H9 (cell line): Measurements from ENCODE around the gene HMG20B. TPM values are rescaled to one million over a fixed set of nuclear protein-coding genes. Genes with fewer than 3 reads are reported as not detected.

ENCODE experiments used
- DNase-seq: peaks from one replicate; pipeline ENCODE4 v3.0.0-alpha.2; 2017
- H2AFZ ChIP-seq: one replicate; pipeline ENCODE4 v1.6.1; 2013; ENCODE audit warnings: mild to moderate bottlenecking, low read length, control low read depth, moderate library complexity
- H2AK5ac ChIP-seq: 2 replicates; pipeline ENCODE4 v1.6.1; 2013; ENCODE audit warnings: low read length, control low read depth, mixed read lengths; ENCODE audit not compliant: insufficient read length
- H2BK120ac ChIP-seq: one replicate; pipeline ENCODE4 v1.6.1; 2013; ENCODE audit warnings: low read depth, mild to moderate bottlenecking, low read length, control low read depth, inconsistent platforms; ENCODE audit not compliant: poor library complexity, severe bottlenecking
- H2BK12ac ChIP-seq: 2 replicates; pipeline ENCODE4 v1.6.1; 2013; ENCODE audit warnings: low read length, control low read depth, mixed read lengths, low read depth; ENCODE audit not compliant: insufficient read length
- H2BK15ac ChIP-seq: 2 replicates; pipeline ENCODE4 v1.6.1; 2013; ENCODE audit warnings: low read depth, low read length, control low read depth
- H2BK20ac ChIP-seq: one replicate; pipeline ENCODE4 v1.6.1; 2013; ENCODE audit warnings: low read depth, mild to moderate bottlenecking, low read length, control low read depth, inconsistent platforms; ENCODE audit not compliant: poor library complexity, severe bottlenecking
- H2BK5ac ChIP-seq: 2 replicates; pipeline ENCODE4 v1.6.1; 2013; ENCODE audit warnings: low read length, control low read depth, mixed read lengths; ENCODE audit not compliant: insufficient read length
- H3K14ac ChIP-seq: 2 replicates; pipeline ENCODE4 v1.6.1; 2013; ENCODE audit warnings: low read length, control low read depth; ENCODE audit not compliant: insufficient read depth
- H3K18ac ChIP-seq: 2 replicates; pipeline ENCODE4 v1.6.1; 2013; ENCODE audit warnings: low read depth, mild to moderate bottlenecking, mixed read lengths, low read length, control low read depth; ENCODE audit not compliant: insufficient read length
- H3K23ac ChIP-seq: 2 replicates; pipeline ENCODE4 v1.6.1; 2013; ENCODE audit warnings: low read length, control low read depth, mixed read lengths, low read depth; ENCODE audit not compliant: insufficient read length
- H3K23me2 ChIP-seq: 2 replicates; pipeline ENCODE4 v1.6.1; 2013; ENCODE audit warnings: low read depth, mild to moderate bottlenecking, mixed read lengths, low read length, control low read depth; ENCODE audit not compliant: insufficient read length, poor library complexity, severe bottlenecking
- H3K27ac ChIP-seq: 2 replicates; pipeline ENCODE4 v1.5.1; 2013; ENCODE audit warnings: low read length, control low read depth, mixed read lengths, low read depth; ENCODE audit not compliant: insufficient read length
- H3K27me3 ChIP-seq: 2 replicates; pipeline ENCODE4 v1.6.1; 2013; ENCODE audit warnings: low read length, control low read depth, inconsistent platforms; ENCODE audit not compliant: insufficient read depth
- H3K4ac ChIP-seq: 2 replicates; pipeline ENCODE4 v1.6.1; 2013; ENCODE audit warnings: low read depth, mild to moderate bottlenecking, control low read depth, inconsistent platforms, low read length, moderate library complexity
- H3K4me1 ChIP-seq: 2 replicates; pipeline ENCODE4 v1.6.1; 2013; ENCODE audit warnings: low read length, control low read depth, inconsistent platforms; ENCODE audit not compliant: insufficient read depth
- H3K4me2 ChIP-seq: 2 replicates; pipeline ENCODE4 v1.6.1; 2013; ENCODE audit warnings: low read length, control low read depth, mixed read lengths; ENCODE audit not compliant: insufficient read length, insufficient read depth
- H3K56ac ChIP-seq: 2 replicates; pipeline ENCODE4 v1.6.1; 2013; ENCODE audit warnings: low read depth, mild to moderate bottlenecking, mixed read lengths, low read length, control low read depth; ENCODE audit not compliant: insufficient read length
- H3K79me1 ChIP-seq: 2 replicates; pipeline ENCODE4 v1.6.1; 2013; ENCODE audit warnings: low read depth, mild to moderate bottlenecking, moderate library complexity, low read length, control low read depth, inconsistent platforms; ENCODE audit not compliant: insufficient read depth, poor library complexity, severe bottlenecking
- H3K79me2 ChIP-seq: 2 replicates; pipeline ENCODE4 v1.6.1; 2013; ENCODE audit warnings: low read length, control low read depth, inconsistent platforms; ENCODE audit not compliant: insufficient read depth
- H3K9ac ChIP-seq: 2 replicates; pipeline ENCODE4 v1.6.1; 2013; ENCODE audit warnings: low read length, control low read depth, mixed read lengths; ENCODE audit not compliant: insufficient read length; ENCODE audit errors: extremely low read depth
- H3K9me3 ChIP-seq: one replicate; pipeline ENCODE4 v1.6.1; 2013; ENCODE audit warnings: low read depth, low read length, inconsistent platforms; ENCODE audit not compliant: control insufficient read depth
- H3T11ph ChIP-seq: one replicate; pipeline ENCODE4 v1.6.1; 2013; ENCODE audit warnings: mild to moderate bottlenecking, low read length, control low read depth, inconsistent platforms
- H4K20me1 ChIP-seq: one replicate; pipeline ENCODE4 v1.6.1; 2013; ENCODE audit not compliant: control insufficient read depth, insufficient read length, insufficient read depth
- H4K5ac ChIP-seq: 2 replicates; pipeline ENCODE4 v1.6.1; 2013; ENCODE audit warnings: low read depth, mild to moderate bottlenecking, mixed read lengths, low read length, control low read depth; ENCODE audit not compliant: insufficient read length
- H4K8ac ChIP-seq: replicated peaks from 2 replicates; pipeline ENCODE4 v1.6.1; 2013; ENCODE audit warnings: low read length, control low read depth, mixed read lengths, low read depth; ENCODE audit not compliant: insufficient read length
- H4K91ac ChIP-seq: 2 replicates; pipeline ENCODE4 v1.6.1; 2013; ENCODE audit warnings: low read depth, mild to moderate bottlenecking, moderate library complexity, mixed read lengths, low read length, control low read depth; ENCODE audit not compliant: insufficient read length
- H3K27ac Mint-ChIP-seq, 3 experiments: 2 replicates in 2 of 3; 3 replicates in 1 of 3; pipeline ENCODE4 v1.8.0; 2020 to 2021; ENCODE audit warnings: mixed read lengths in 3 of 3, mild to moderate bottlenecking in 1 of 3, moderate library complexity in 1 of 3
- H3K27me3 Mint-ChIP-seq: 2 replicates; pipeline ENCODE4 v1.8.0; 2021; ENCODE audit warnings: low read depth, mild to moderate bottlenecking, moderate library complexity, mixed read lengths
- H3K36me3 Mint-ChIP-seq, 3 experiments: 2 replicates in 2 of 3; 3 replicates in 1 of 3; pipeline ENCODE4 v1.8.0; 2020 to 2021; ENCODE audit warnings: low read depth in 3 of 3, mixed read lengths in 3 of 3; ENCODE audit not compliant: insufficient read depth in 1 of 3
- H3K4me1 Mint-ChIP-seq, 2 experiments: 2 replicates each; pipeline ENCODE4 v1.8.0; 2020; ENCODE audit warnings: mixed read lengths in 2 of 2
- H3K4me3 Mint-ChIP-seq, 2 experiments: 2 replicates in 1 of 2; 3 replicates in 1 of 2; pipeline ENCODE4 v1.8.0; 2020 to 2021; ENCODE audit warnings: mild to moderate bottlenecking in 2 of 2, mixed read lengths in 2 of 2, moderate library complexity in 1 of 2
- H3K9me3 Mint-ChIP-seq, 2 experiments: 2 replicates in 1 of 2; 3 replicates in 1 of 2; pipeline ENCODE4 v1.8.0; 2020; ENCODE audit warnings: mild to moderate bottlenecking in 2 of 2, mixed read lengths in 2 of 2, moderate library complexity in 1 of 2
- CTCF ChIP-seq: fragments of 200-600 bp; sonication (generic); conservative IDR thresholded peaks from 3 replicates; pipeline ENCODE4 v1.8.0; 2021; ENCODE audit warnings: antibody characterized with exemption, mild to moderate bottlenecking
- WGBS: extraction: QIAGEN DNeasy Blood & Tissue Kit; methylation state at CpG from one replicate; pipeline ENCODE4 v1.1.7; 2013; ENCODE audit warnings: missing lambda C conversion rate, low lambda C conversion rate, mixed read lengths; ENCODE audit not compliant: insufficient read length; ENCODE audit errors: extremely low coverage; 5-methylcytosine and 5-hydroxymethylcytosine counted together
- total RNA-seq: library from RNA; stranded (reverse); gene quantifications from 2 replicates; pipeline ENCODE4 v1.2.1, GENCODE V29; 2021

Gene HMG20B
- total RNA-seq, 1 experiment from 2014 or later = 58.1 TPM

DNA sequence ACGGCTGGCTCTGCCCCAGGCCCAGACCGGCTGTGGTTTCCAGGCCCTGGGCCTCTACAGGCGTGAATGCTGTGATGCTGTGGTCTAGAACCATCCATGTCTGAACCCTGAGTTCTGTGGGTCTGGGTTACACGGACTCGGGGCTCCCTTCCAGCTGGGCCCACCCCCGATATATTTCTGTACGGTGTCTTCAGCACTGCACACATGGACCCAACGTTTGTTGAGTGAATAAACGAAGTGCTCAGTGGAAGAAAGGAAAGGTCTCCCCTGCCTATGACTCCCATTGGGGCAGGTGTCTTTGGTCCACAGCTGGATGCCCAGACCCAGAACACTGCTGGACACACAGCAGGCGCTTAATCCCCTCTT lies 27.1 kb upstream of the HMG20B start:
- H3K23me2 ChIP-seq = no peaks in the 10 kb centered on the region
- no peaks in the 10 kb centered on the region for H4K20me1 ChIP-seq
- H3K27ac Mint-ChIP-seq = peak overlapping the region in 2 of 3 experiments; percentile 15 to 44; a peak in 1 of 7 replicates
- H2AK5ac ChIP-seq = no peak overlapping the region
- TF ChIP-seq CTCF = no peak
- H3K27me3 Mint-ChIP-seq = no peaks in the 10 kb centered on the region
- WGBS = no CpG with 5 or more reads among the region's 10 CpGs
- no peaks in the 10 kb centered on the region for H3K79me1 ChIP-seq
- no peak overlapping the region for H4K5ac ChIP-seq
- no peak overlapping the region for H2BK15ac ChIP-seq
- no peak overlapping the region for H2BK20ac ChIP-seq
- H3K27me3 ChIP-seq = no peaks in the 10 kb centered on the region
- no peak overlapping the region for H4K91ac ChIP-seq
- peaks cover 2 to 9% (median 8%) of the 10 kb centered on the region in 3 experiments; a peak in 6 of 7 replicates for H3K36me3 Mint-ChIP-seq
- no peak overlapping the region for H2BK120ac ChIP-seq
- no peaks in the 10 kb centered on the region for H3K9me3 ChIP-seq
- H3K14ac ChIP-seq = no peak overlapping the region
- H3K4ac ChIP-seq = no peak overlapping the region
- no peaks in the 10 kb centered on the region for H3K4me1 ChIP-seq
- no peak overlapping the region for H2BK5ac ChIP-seq
- no peaks in the 10 kb centered on the region for H3K9me3 Mint-ChIP-seq
- H2AFZ ChIP-seq = no peak overlapping the region
- H3T11ph ChIP-seq = no peak overlapping the region
- no peak overlapping the region for H3K23ac ChIP-seq
- no peak overlapping the region for H3K9ac ChIP-seq
- H3K18ac ChIP-seq = no peak overlapping the region
- no peak overlapping the region for H2BK12ac ChIP-seq
- DNase-seq = no peak
- H3K4me3 Mint-ChIP-seq = no peak overlapping the region
- H3K79me2 ChIP-seq = no peaks in the 10 kb centered on the region
- peaks cover 2 to 3% of the 10 kb centered on the region in 2 experiments; a peak in 1 of 4 replicates for H3K4me1 Mint-ChIP-seq
- no peak overlapping the region for H3K4me2 ChIP-seq
- H3K27ac ChIP-seq = no peak overlapping the region
- no peak overlapping the region for H3K56ac ChIP-seq
- no peak overlapping the region for H4K8ac ChIP-seq
